GM19238 (cell line): ENCODE measurements around the gene SLC29A1.

Experiments
- DNase-seq: peaks from one replicate; pipeline ENCODE4 v3.0.0; 2011; ENCODE audit warnings: low spot score; ENCODE audit not compliant: insufficient read length

Gene SLC29A1

GRCh38 chr6:44268095-44268628, 44.8 kb downstream of the SLC29A1 start:
- DNase-seq: peak; percentile 62

GRCh38 chr6:44269178-44269920, 46.0 kb downstream of the SLC29A1 start:
- no peak for DNase-seq

GRCh38 chr6:44269921-44270525, 46.6 kb downstream of the SLC29A1 start, which contains the start of gene TMEM151B:
TMEM151B (plus strand) TSS chr6:44270450; CDS start chr6:44270743, 293 bp downstream.
- DNase-seq: no peak

GRCh38 chr6:44270526-44271405, 47.4 kb downstream of the SLC29A1 start:
- DNase-seq: no peak

- no peak for DNase-seq
These were observed 48.0 kb downstream of the SLC29A1 start for GRCh38 chr6:44271406-44271723.

GRCh38 chr6:44271914-44272313, 48.5 kb downstream of the SLC29A1 start:
- no peak for DNase-seq

GRCh38 chr6:44272529-44272928, 49.1 kb downstream of the SLC29A1 start:
- no peak for DNase-seq

GRCh38 chr6:44272999-44273566, 49.7 kb downstream of the SLC29A1 start:
- DNase-seq: no peak

- DNase-seq: no peak
These were observed 50.2 kb downstream of the SLC29A1 start for GRCh38 chr6:44273617-44274016.

- DNase-seq: no peak
These were observed 51.9 kb downstream of the SLC29A1 start for GRCh38 chr6:44275271-44275748.

- DNase-seq: no peak
These were observed 52.6 kb downstream of the SLC29A1 start for GRCh38 chr6:44275749-44276648.

- no peak for DNase-seq
These were observed 53.6 kb downstream of the SLC29A1 start for GRCh38 chr6:44276667-44277640.

- no peak for DNase-seq
These were observed 54.4 kb downstream of the SLC29A1 start for GRCh38 chr6:44277763-44278162.

- DNase-seq: no peak
These were observed 54.9 kb downstream of the SLC29A1 start for GRCh38 chr6:44278315-44278714.

GRCh38 chr6:44278774-44279697, 55.6 kb downstream of the SLC29A1 start:
- no peak for DNase-seq
